Measurements from ENCODE around the gene AFF1.
"Not testable (repeated sequence)": the region's sequence is repeated elsewhere in the genome, so short reads cannot be mapped to it uniquely, and the experiment has no call there.

AFF1 gene

DNA sequence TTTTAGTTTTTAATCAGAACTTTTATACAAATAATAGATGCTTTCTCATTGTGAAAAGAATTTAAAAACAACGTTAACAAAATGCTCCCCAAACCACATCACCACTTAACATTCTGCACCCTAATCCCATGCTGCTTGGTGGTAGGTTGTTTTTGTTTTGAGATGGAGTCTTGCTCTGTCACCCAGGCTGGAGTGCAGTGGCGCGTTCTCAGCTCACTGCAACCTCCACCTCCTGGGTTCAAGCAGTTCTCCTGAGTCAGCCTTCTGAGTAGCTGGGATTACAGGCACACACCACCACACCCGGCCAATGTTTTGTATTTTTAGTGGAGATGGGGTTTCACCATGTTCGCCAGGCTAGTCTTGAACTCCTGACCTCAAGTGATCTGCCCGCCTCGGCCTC is 102.4 kb downstream of the AFF1 start:
- not testable (repeated sequence) for DNase-seq (ENCODE audit: low read depth)

DNA sequence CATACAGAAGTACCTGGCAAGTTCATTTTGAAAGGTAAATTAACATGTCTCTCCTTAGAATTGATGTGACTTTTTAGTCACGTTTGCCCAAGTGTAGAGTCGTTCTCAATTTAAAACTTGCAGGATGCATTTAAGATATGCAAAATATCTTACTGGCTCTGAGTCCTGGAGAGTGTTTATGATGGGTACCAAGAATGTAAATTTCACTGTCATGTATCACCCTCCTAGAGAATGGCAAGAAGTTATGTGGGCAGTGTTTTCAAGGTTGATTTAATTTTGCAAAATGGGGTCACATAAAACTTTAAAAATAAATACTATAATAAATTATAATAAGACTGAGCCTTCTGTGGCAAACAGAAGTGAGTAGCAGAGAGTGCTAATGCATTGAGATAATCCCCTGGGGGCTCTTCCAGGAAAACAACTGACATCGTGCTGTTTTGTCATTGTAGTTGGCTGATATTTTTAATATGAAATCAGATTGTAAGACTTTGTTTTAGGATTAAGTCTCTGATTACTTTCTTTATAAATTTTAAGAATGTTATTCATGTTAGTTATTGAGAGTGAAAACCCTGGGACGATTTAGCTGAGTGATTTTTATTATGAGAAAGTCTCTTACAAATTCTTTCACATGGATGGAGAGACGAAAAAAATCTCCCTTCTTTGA is 103.0 kb downstream of the AFF1 start:
- no peak for DNase-seq (ENCODE audit: low read depth)

DNA sequence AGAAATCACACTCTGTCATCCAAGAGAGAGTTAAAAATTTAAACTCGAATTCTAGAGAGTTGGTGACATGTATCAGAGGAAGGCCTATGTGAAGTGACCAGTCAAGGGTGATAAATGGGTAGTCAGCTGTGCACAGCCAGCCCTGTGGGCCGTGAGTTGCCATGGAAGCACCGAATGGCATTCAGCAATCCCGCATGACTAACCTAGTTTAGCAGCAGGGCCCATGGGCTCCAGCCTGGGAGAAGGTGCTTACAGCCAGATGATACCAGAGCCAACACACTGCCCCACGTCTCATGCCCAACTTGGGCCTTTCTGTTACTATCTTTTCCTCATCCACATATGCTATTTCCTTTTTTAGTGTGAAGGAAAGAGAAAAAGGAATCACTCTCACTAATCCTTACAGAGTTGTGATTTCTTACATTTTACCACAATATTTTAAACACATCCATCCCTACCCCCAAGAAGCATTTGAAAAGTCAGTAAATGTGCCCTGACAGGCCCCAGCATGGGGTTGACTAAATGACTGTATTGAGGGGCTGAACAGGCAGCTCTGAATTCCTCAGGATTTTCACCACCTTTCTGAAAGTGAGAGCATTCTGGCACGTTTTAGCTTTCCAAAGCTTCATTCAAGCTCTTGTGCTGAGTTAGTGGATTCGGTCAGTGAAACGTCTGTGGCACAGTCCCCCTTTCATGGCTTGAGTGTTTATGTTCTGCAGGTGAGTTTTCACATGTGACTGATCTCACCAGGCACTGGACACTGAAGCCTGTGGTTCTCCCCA is 104.2 kb downstream of the AFF1 start:
- no peak for DNase-seq (ENCODE audit: low read depth)

DNA sequence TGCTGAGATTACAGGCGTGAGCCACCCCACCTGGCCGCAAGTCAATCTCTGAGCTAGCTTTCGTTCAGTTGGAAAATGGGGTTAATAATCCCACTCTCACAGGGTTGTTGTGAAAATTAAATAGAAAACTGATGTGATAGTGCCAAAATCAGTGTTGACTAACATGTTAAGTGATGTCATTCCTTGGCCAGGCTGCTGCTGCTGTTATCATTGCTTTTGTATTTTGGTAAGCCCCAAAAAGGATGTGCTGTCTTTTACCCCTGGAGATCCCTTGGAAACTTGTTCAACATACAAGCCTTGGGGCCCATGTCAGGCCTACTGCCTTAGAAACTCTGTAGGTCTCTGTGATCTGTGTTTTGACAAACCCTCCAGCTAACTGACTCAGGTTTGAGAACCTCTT is 106.3 kb downstream of the AFF1 start:
- DNase-seq (ENCODE audit: low read depth): no peak

DNA sequence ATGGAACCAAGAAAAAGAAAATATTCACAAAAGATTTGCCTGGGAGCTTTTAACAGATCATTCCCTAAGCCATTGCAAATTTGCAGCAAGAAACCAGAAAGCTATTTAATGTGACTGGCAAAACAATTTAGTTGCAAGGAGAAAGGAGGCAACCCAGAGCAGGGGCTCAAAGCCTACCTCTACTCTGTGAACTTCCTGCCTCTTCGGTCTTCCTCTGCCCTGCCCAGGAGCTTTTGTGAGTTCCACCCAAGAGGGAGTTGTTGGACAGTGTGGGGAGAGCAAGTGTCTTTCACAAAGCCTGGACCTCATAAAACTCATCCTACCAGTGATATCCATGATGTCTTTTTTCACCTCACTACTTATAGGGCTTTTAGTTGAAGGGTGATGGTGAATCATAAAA is 107.4 kb downstream of the AFF1 start:
- DNase-seq (ENCODE audit: low read depth): no peak

- no peak for DNase-seq (ENCODE audit: low read depth)
These were observed 108.4 kb downstream of the AFF1 start for GRCh38 chr4:87042986-87043820.

DNA sequence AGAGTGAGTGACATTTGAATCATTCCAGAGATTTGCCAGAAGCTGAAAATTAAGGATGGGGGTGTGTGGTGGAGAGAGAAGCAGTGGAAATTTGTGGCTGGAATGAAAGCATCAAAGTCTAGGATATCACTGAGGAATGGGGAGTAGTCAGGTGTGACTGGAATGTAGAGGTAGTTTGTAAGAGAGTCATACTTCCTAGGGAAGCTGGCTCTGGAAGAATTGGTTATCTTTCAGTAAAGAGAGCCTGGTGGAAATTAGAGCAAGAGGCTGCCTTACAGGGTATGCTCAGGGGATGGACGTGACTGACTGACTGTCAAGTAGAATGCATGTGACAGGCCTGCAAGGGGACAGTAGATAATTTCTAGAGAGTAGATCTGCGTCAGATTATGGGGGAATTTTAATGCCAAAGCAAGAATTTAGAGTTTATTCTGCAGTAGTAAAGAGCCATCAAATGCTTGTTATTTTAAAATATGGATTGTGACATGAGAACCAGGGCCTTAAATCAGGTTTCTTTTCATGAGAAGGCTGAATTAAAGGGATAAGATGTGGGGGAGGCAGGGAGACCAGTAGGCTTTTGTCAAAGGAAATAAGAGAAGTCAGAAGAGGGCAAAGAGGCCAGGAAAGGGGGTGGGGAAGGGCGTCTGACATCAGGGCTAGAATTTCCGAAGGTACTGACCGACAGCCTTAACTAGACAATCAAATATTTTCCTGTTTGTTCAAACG is 109.9 kb downstream of the AFF1 start:
- DNase-seq (ENCODE audit: low read depth): no peak

DNA sequence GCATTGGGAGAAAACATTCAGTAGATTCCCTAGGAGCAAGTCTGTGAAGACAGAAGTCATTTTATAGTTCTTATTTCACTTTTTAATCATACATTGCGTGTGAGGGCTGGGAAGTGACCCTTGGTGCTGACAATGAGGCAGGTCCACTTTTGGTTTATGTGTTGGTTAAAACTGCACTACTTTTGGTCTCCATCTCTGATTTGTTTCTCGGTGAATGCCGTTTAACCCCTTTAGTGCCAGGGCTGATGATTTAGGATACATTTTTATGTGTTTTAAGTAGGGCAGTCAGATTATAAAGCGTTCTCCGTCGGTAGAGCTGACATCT is 110.4 kb downstream of the AFF1 start:
- DNase-seq (ENCODE audit: low read depth): no peak

DNA sequence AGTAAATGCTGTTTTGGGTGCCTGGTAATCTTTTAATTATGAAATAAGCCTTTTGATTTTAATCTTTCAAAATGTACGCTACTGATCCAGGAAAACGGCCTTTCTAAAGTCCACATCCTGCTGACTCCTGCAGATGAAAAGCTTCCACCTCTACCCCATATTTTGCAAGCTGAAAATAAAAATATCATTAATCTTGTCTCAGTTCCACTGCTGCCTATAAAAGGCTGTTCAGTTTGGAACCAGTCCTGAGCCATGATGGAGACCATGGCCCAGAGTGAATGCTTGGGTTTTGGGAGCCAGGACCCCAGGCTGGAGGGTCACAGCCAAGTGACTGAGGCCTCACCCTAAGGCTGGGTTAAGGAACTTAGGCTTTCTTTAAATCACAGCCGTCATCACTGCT is 110.8 kb downstream of the AFF1 start:
- no peak for DNase-seq (ENCODE audit: low read depth)

DNA sequence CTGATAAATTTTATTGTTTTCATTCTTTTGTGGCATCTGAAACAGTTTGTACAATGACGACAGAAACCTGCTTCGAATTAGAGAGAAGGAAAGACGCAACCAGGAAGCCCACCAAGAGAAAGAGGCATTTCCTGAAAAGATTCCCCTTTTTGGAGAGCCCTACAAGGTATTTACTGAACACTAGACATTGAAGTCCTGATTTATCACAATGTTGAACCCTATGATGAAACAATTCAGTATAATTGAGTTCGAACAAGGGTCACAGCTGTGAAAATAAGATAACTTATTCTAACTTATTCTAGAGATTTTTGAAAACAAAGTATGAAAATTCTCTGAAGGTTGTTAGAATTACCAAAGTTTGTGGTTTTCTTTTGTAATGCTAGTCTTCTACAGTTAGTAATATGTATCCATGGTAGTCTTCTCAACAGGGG is 111.3 kb downstream of the AFF1 start:
- no peak for DNase-seq (ENCODE audit: low read depth)

DNA sequence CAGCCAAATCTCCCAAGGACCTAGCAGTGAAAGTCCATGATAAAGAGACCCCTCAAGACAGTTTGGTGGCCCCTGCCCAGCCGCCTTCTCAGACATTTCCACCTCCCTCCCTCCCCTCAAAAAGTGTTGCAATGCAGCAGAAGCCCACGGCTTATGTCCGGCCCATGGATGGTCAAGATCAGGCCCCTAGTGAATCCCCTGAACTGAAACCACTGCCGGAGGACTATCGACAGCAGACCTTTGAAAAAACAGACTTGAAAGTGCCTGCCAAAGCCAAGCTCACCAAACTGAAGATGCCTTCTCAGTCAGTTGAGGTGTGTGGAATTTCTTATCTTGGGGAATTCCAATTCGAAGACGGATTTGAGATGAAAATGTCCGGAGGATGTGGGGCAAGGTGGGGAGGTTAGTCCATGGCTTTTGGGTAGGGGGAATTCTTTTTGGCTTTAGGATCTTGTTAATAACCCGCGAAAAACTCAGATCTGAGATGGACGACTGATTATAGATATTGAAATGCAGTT is 112.5 kb downstream of the AFF1 start:
- no peak for DNase-seq (ENCODE audit: low read depth)

DNA sequence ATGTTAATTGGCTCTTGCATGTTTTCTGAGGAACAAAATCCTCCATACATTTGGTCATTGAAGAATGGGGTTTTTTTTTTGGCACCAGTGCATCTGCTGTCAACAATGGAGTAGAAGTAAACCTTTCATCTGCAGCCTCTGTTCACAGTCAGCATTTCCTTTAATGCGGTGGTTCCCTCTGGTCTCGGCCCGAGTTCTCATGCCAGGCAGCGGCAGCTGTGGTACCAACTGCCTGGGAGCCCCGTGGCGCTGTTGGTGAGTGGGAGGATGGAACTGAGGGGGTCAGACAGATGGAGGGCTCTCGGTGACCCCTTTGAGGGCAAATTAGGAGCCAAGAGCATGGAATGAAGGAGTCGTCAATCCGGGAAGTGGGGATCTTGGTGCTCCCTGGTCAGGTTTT is 114.7 kb downstream of the AFF1 start:
- DNase-seq (ENCODE audit: low read depth): no peak

GRCh38 chr4:87050596-87050995 is 115.8 kb downstream of the AFF1 start:
- no peak for DNase-seq (ENCODE audit: low read depth)

DNA sequence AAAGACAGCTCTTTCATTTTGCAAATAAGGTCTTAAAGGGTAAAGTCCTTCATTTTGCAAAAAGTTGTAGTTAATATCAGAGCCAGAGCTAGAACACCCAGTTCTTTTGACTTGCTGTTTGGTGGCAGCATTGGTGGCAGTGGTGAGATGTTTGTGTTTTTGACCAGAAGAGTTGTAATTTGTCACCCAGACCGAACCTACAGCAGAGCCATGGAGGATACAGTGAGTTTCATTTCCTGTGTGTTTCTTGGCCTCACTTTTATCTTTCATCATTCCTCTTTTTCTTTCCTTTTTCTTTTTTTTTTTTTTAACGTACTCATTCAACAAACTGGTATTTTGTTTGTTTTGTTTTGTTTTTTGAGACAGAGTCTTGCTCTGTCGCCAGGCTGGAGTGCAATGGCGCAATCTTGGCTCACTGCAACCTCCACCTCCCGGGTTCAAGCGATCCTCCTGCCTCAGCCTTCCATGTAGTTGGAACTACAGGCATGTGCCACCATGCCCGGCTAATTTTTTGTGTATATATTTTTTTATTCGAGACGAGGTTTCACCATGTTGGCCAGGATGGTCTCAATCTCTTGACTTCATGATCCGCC is 116.4 kb downstream of the AFF1 start:
- no peak for DNase-seq (ENCODE audit: low read depth)

- no peak for DNase-seq (ENCODE audit: low read depth)
These were observed 117.8 kb downstream of the AFF1 start for GRCh38 chr4:87052615-87053014.

- no peak for DNase-seq (ENCODE audit: low read depth)
These were observed 118.4 kb downstream of the AFF1 start for GRCh38 chr4:87053176-87053658.

DNA sequence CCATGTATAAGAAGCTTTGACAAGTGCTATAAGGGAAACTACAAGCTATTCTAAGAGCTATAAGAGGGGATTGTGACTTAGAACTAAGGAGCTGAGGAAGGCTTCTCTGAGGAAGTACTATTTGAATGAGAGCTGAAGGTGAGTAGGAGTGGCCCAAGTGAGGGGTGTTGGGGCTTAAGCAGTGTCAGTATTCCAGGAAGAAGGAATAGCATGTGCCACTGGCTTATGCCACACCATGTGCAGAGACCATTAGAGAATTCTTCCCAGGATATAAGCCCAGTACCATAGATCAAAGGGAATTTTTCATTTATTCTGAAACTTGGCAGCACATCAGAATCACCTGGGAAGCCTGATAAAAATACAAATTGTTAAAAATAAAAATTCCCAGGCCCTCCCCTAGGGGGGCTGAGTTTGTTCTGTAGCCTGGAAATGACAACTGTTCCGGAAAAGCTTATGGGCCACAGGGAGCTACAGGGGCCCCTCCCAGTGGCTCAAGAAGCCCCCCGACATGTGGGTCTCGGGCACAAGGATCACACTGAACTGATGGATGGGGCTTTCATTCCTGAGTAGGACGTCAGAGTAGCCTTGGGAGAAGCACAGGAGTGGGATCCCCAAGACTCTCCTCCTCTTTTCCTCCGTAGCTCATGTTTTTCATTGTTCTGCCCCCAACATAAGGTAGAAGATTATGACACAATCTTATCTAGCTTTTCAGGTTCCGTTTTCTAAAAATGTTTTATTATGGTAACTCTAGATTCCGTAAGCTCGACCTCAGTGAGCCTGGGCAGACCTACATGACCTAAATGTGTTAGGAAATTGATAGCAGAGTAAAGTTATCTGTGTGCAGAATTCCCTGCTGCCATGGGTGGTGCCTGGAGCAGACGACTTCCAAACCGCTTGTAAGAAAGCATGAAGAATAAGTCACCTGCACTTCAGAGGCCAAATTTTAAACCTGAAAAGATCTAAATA is 119.3 kb downstream of the AFF1 start:
- DNase-seq (ENCODE audit: low read depth): no peak

- DNase-seq (ENCODE audit: low read depth): no peak
These were observed 120.1 kb downstream of the AFF1 start for GRCh38 chr4:87054900-87055299.

GRCh38 chr4:87055311-87055710 is 120.5 kb downstream of the AFF1 start:
- no peak for DNase-seq (ENCODE audit: low read depth)

GRCh38 chr4:87056881-87057280 is 122.1 kb downstream of the AFF1 start:
- no peak for DNase-seq (ENCODE audit: low read depth)
